Fibroblast of villous mesenchyme (primary cell): ENCODE results near the gene MLLT6. TPM values are rescaled to one million over a fixed set of nuclear protein-coding genes. Genes with fewer than 3 reads are reported as not detected.

Experiments
- DNase-seq: peaks from one replicate; pipeline ENCODE4 v3.0.0-alpha.2; 2010; ENCODE audit warnings: low read depth
- H3K4me3 ChIP-seq: 2 replicates; pipeline ENCODE4 v1.5.1; 2011; ENCODE audit warnings: low read depth, mild to moderate bottlenecking, low read length
- CTCF ChIP-seq: IDR thresholded peaks from 2 replicates; pipeline ENCODE4 v1.5.1; 2012; ENCODE audit warnings: low read depth, mild to moderate bottlenecking, low read length; ENCODE audit not compliant: insufficient read depth
- total RNA-seq: library from RNA; depleted of rRNA; stranded (reverse); fragments of >200 nt; gene quantifications from 2 replicates; pipeline ENCODE4 v1.2.3, GENCODE V29; 2012

The MLLT6 gene
- total RNA-seq, 1 donor = 25.5 TPM

GRCh38 chr17:38715216-38715943 lies 10.3 kb downstream of the MLLT6 start:
- no peak overlapping the region for H3K4me3 ChIP-seq
- DNase-seq = no peak
- TF ChIP-seq CTCF = no peak

GRCh38 chr17:38716368-38717005 lies 11.4 kb downstream of the MLLT6 start:
- DNase-seq = no peak
- H3K4me3 ChIP-seq = no peak overlapping the region
- no peak for TF ChIP-seq CTCF

- H3K4me3 ChIP-seq = no peak overlapping the region
- no peak for TF ChIP-seq CTCF
- DNase-seq = no peak
Observed at GRCh38 chr17:38717139-38717745, 12.2 kb downstream of the MLLT6 start.

- no peak for TF ChIP-seq CTCF
- no peak for DNase-seq
- no peak overlapping the region for H3K4me3 ChIP-seq
Observed at GRCh38 chr17:38719289-38719942, 14.3 kb downstream of the MLLT6 start.

GRCh38 chr17:38719943-38720641 lies 15.0 kb downstream of the MLLT6 start:
- no peak for TF ChIP-seq CTCF
- H3K4me3 ChIP-seq = no peak overlapping the region
- no peak for DNase-seq

- no peak overlapping the region for H3K4me3 ChIP-seq
- TF ChIP-seq CTCF = no peak
- no peak for DNase-seq
Observed at GRCh38 chr17:38720941-38721340, 15.9 kb downstream of the MLLT6 start.
